ENCODE measurements around the gene RASAL2.
"Not testable (repeated sequence)": the region's sequence is repeated elsewhere in the genome, so short reads cannot be mapped to it uniquely, and the experiment has no call there.

Gene RASAL2

DNA sequence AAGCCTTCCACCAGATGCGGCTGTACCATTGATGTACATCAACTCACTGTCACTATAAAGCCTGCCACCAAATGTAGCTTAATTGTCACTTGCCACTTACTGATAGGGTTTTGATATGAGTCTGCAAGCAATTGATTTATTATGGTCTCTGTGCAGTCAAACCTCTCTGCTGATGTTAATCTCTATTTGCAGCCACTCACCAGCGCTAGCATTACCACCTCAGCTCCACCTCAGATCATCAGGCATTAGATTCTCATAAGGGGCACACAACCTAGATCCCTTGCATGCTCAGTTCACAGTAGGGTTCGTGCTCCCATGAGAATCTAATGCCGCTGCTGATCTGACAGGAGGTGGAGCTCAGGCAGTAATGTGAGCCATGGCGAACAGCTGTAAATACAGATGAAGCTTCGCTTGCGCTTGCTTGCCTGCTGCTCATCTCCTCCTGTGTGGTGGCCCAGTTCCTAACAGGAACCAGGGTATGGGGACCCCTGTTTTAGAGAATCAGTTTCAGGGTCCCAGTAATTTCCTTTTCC, 26.7 kb downstream of the RASAL2 start:
- not testable (repeated sequence) for DNase-seq

GRCh38 chr1:178121883-178122282, 28.0 kb downstream of the RASAL2 start:
- DNase-seq = no peak

DNA sequence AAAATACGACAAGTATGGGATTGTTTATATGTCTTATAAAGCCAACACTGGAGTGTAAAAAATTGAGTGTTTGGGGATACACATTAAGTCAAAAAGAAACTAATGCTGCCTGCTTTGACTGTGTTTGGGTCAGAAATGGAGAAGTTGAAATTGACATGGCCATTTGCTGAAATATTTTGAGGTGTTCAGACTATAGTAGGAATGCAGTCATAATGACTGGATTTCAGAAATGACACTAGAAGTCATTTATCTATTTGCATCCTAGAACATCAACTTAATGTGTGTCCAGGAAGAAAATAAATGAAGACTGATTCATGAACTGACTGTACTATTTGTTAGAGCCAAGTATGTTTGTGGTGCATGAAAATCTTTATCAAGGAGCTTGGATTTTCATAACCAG, 28.4 kb downstream of the RASAL2 start:
- no peak for DNase-seq

DNA sequence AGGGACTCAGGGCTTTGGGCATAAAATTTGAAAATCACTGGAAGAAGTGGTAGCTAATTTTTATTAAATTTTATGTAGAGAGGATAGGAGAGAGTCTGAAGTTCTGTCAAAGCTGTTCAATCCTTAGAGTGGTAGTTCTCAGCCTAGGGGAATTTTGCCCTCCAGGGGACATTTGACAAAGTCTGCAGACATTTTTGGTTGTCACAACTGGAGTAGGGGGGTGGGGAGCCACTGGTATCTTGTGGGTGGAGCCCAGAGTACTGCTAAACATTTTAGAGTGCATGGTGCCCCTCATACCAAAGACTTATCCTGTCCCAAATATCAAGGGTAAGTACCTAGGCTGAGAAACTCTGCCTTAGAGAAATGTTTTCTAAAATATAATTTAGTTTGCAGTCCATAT, 30.2 kb downstream of the RASAL2 start:
- DNase-seq = no peak

DNA sequence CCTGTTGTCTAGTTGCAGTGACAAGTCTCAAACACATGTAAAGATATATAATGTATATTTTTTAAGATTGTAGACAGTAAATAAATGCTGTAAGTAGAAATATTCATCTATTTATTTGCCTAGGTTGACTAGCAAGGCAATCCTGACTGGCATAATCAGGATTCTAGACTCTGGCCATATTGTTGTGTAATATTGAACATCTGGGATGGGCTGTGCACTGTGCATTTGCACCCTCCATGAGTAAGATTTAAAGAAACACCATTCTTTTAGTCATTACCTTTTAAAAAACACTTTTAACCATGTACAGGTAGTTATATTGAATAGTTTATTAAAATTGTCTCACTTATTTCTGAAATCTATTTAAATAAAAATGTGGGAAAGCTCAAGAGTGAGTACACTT, 32.4 kb downstream of the RASAL2 start:
- no peak for DNase-seq

DNA sequence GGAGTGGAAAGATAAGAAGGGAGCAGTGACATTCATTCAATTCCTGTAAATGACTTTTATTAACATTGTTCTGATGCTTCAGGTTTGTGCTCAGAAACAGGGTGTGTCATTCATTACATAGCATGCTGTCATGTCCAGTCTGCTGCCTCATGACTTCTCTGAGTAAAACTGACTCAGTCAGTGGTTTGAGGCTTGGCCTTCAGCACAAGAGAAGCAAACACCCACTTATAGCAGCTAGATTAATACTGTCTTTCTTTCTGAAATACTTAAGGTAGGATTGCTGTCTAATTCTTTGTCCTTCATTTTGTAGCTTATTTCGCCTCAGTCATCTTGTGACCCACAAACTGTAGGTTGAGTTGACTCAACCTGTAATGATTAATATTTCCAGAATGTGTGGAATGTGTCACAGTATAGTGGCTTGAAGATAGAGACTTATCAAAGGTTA, 32.9 kb downstream of the RASAL2 start:
- DNase-seq = no peak

- DNase-seq = no peak
These were observed 33.7 kb downstream of the RASAL2 start for GRCh38 chr1:178127482-178128191.

DNA sequence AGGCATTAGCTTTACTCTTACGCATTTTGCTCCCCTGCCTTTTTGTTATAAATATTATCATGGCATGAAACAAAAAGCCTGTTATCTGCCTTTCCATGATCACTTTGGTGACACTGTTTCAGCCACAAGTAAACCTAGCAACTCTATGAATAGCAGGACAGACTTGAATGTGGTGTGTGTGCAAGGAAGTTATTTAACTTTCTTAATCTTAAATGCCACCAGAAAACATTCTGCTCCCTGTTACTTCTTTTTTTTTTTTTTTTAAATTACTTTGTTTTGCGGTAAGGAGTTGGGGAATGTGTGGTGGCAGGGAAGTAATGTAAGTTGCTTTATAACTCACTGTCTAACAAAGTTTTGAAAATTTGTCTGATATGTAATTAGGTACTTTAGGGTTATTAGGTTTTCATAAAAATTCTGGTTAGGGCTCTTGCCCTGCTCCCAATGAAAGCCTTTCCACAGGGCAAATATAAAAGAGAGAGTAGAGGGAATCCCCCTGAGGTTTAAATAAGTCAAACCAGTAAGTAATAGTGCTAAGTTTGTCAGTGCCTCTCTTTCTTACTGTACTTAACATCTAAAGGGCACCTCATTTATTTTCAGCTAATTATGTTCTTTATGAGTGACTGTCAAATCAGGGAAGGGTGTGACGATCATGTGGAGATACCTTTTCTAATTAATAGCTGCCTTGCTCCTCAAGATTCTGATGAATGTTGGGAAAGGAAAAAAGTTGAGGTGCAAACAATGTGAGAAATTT, 39.5 kb downstream of the RASAL2 start:
- no peak for DNase-seq

DNA sequence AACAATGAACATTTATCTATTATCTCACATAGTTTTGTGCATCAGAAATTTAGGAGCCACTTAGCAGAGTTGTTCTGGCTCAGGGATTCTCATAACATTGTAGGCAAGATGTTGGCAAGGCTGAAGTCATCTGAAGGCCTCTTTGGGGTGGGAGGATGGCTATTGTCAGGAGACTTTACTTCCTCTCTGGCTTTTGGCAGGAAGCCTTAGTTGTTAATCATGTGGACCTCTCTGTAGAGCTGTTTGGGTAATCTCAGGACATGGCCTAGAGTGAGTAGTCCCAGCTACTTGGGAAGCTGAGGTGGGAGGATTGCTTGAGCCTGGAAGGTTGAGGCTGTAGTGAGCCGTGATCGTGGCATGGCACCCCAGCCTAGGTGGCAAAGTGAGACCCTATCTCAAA, 40.2 kb downstream of the RASAL2 start:
- DNase-seq = no peak

DNA sequence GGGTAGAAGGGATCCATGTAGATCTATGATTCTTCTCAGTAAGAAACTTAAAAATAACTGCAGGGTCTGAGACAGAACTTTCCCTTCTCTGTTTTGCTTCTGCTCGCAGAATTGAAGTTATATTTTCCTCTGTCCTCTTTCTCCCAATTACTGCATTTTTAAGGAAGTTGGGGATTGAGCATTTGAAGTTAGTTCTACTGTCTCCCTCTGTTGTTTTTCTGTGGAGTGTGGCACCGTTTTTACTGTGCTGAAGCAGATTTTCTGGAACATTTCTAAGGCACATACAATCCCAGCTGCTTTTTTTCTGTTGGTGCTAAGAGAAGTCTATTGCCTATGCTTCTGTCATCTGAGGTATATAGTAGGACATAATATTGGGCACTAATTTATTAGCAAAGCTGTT, 43.3 kb downstream of the RASAL2 start:
- DNase-seq = no peak

- no peak for DNase-seq
These were observed 48.9 kb downstream of the RASAL2 start for GRCh38 chr1:178142806-178143205.

DNA sequence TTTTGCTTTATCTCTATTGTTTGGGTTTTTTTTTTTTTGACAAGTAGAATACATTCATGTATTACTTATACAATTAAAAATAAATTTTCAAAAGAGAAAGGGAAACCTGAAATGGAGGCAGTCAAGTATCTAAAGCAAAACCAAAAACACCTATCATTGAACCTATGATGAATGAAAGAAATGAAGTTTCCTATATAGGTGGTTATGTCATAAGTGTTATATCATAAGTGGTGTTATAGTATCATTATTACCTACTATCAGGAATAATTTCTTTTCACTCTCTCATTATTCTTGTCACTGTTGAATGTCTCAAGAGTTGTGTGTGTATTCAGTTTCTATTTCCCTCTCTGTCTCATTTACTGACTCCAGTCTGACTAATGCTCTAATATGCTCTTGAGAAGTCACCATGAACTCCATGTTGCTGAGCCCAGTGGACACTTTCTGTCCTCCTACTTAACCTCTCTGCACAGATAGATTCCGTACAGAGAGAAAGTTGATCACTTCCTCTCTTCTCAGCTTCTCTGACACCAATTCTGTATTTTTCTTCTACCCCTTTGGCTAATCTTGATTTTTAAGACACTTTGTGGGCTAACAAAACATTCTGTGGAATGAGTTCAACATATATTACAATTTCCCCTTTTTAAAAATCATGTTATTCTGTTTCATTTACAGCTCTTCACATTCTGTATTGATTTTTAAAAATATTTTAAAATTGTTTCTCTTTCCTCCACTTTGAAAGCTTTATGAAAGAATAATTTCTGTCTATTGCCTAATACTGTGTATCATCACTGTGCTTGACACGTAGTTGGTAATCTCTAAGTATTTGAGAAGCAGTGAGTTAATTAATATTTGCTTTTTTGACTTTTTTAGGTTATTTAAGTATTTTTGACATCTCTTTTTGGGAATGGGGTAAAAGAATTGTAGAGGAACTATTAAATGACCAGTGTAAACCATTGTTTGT, 50.1 kb downstream of the RASAL2 start:
- DNase-seq = no peak

DNA sequence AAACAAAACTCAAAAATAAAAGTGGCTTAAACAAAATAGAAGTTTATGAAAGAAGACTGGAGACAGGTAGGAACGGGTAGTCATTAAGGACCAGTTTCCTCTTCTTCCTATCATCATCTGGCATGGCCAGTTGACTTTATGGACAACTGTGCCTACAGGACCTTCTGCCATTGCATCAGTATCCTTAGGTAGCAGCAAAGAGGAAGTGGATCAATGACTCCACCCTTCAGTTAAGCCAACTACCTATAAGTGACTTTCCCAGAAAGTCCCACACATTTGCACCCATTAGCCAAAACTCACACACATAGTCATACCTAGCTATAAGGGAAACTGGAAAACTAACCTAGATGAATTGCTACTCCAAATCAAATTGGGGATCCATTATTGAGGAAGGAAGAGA, 51.7 kb downstream of the RASAL2 start:
- DNase-seq = no peak

- DNase-seq = no peak
These were observed 52.5 kb downstream of the RASAL2 start for GRCh38 chr1:178146436-178146835.

DNA sequence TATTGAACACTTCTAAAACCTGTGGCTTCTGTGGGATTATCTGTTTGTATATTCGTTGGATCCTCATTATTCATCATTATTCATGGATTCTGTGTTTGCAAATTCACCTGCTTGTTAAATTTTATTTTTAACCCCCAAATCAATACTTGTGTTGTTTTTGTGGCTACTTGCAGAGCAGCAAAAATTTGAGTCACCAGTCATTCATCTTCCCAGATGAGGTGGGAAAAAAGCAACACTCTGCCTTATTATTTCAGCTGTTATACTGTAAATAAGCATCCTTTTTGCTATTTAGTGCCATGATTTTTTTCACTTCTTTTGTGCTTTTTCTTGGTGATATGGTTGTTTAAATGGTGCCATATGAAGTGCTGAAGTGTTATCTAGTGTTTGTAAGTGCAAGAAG, 56.7 kb downstream of the RASAL2 start:
- no peak for DNase-seq

GRCh38 chr1:178151831-178152230, 57.9 kb downstream of the RASAL2 start:
- DNase-seq = no peak

GRCh38 chr1:178155481-178156255, 61.8 kb downstream of the RASAL2 start:
- DNase-seq = no peak

DNA sequence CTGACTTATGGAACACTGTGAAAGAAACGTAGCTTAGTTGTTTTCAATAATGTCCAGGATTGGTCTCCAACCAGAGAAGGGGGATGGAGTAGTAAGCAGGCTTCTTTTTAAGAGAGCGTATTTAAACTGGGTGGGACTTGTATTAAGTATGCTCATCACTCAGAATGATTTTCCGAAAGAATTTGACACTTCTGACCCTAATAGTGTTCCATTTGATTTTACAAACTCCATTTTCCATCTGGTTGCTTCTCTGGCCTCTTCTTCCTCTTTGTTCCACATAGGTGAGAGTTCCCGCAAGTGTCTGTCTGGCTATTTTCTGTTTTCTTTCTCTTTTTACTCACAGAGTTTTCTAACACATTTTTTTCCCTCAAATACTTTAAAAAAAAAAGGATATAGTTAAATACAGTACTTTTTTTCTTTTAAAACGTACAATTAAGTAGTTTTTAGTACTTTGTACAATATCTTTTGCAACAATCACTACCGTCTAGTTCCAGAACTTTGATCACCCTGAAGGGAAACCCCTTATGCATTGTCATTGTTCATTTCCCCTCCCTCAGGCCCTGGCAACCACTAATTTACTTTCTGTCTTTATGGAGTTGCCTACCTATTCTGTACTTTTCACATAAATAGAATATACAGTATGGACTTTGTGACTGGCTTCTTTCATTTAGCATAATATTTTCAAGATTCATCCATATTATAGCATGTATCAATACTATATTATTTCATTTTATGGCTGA, 67.0 kb downstream of the RASAL2 start:
- DNase-seq = no peak

- DNase-seq = no peak
These were observed 67.6 kb downstream of the RASAL2 start for GRCh38 chr1:178161516-178161915.

DNA sequence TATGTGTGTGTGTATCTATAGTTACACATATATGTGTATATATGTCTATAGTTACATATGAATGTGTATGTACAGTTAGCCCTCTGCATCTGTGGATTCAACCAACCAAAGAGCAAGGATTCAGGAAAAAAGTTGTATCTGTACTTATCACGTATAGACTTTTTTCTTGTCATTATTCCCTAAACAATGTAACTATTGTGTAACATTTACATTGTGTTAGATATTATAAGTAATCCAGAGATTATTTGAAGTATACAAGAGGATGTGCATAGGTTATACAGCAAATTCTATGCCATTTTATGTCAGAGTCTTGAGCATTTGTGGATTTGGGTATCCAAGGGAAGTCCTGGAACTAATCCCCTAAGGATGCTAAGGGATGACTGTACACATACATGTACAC, 71.3 kb downstream of the RASAL2 start:
- DNase-seq = no peak

DNA sequence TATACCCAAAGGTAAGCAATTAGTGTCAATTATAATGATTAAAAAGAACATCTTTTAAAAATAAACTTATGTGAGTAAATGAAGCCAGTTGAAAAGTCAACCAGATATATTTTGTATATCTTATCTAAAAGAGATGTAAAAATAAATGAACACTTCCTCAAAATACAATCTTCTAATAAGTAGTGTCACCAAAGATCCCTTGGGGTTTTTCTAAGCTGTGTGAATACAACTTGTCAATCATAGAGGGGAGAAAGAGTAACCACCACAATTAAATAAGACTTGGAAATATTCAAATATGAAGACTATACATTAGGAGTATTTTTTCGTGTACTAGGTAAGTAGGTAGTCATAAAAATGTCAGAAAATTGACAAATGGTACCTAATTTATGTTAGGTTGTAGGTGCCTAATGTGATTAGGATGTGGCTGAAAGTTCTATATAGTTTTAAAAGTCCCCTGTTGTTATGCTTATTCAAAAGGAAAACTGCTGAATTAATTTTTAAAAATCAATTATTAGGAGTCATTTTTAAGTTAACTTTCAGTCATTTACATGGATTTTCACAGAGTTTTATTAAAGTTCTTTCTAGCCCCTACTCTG, 72.6 kb downstream of the RASAL2 start:
- DNase-seq = no peak
